HG02678 (cell line): ENCODE results near the gene UMAD1.
A peak's percentile ranks its signal among the peaks of the same experiment; 100 is the strongest.
"Not testable (repeated sequence)": the region's sequence is repeated elsewhere in the genome, so short reads cannot be mapped to it uniquely, and the experiment has no call there.

ENCODE experiments used
- ATAC-seq: cut with Tn5 transposase; IDR thresholded peaks from one replicate; pipeline ENCODE4 v1.9.1; 2021; ENCODE audit warnings: mild to moderate bottlenecking, moderate library complexity; ENCODE audit not compliant: unreplicated experiment

UMAD1 gene

GRCh38 chr7:7793921-7794320 lies 153.4 kb downstream of the UMAD1 start:
- ATAC-seq = no peak

- ATAC-seq = no peak
These were observed 154.7 kb downstream of the UMAD1 start for GRCh38 chr7:7795203-7795602.

GRCh38 chr7:7795630-7796121 lies 155.1 kb downstream of the UMAD1 start:
- no peak for ATAC-seq

- peak; percentile 76 for ATAC-seq
These were observed 158.0 kb downstream of the UMAD1 start for GRCh38 chr7:7798510-7798909.

- ATAC-seq = no peak
These were observed 158.6 kb downstream of the UMAD1 start for GRCh38 chr7:7799138-7799537.

GRCh38 chr7:7802531-7802930 lies 162.0 kb downstream of the UMAD1 start:
- no peak for ATAC-seq

- ATAC-seq = peak; percentile 86
These were observed 163.2 kb downstream of the UMAD1 start for GRCh38 chr7:7803715-7804178.

GRCh38 chr7:7804822-7805221 lies 164.3 kb downstream of the UMAD1 start:
- ATAC-seq = not testable (repeated sequence)

GRCh38 chr7:7805511-7806153 lies 165.1 kb downstream of the UMAD1 start:
- no peak for ATAC-seq

- no peak for ATAC-seq
These were observed 167.6 kb downstream of the UMAD1 start for GRCh38 chr7:7808156-7808555.

GRCh38 chr7:7808626-7809025 lies 168.1 kb downstream of the UMAD1 start:
- ATAC-seq = no peak

- no peak for ATAC-seq
These were observed 169.8 kb downstream of the UMAD1 start for GRCh38 chr7:7810380-7810779.

- ATAC-seq = no peak
These were observed 170.3 kb downstream of the UMAD1 start for GRCh38 chr7:7810826-7811225.

GRCh38 chr7:7812112-7812511 lies 171.6 kb downstream of the UMAD1 start:
- no peak for ATAC-seq

- no peak for ATAC-seq
These were observed 174.8 kb downstream of the UMAD1 start for GRCh38 chr7:7815395-7815794.

GRCh38 chr7:7816084-7816483 lies 175.5 kb downstream of the UMAD1 start:
- peak; percentile 32 for ATAC-seq

- ATAC-seq = no peak
These were observed 176.4 kb downstream of the UMAD1 start for GRCh38 chr7:7816816-7817536.

GRCh38 chr7:7817748-7818147 lies 177.2 kb downstream of the UMAD1 start:
- ATAC-seq = no peak

GRCh38 chr7:7818179-7818578 lies 177.6 kb downstream of the UMAD1 start:
- ATAC-seq = not testable (repeated sequence)

- peak; percentile 43 for ATAC-seq
These were observed 179.1 kb downstream of the UMAD1 start for GRCh38 chr7:7819442-7820247.

GRCh38 chr7:7820409-7820808 lies 179.9 kb downstream of the UMAD1 start:
- no peak for ATAC-seq
